ENCODE results near the gene IQCF6. TPM values are rescaled to one million over a fixed set of nuclear protein-coding genes. Genes with fewer than 3 reads are reported as not detected.
"Not testable (repeated sequence)": the region's sequence is repeated elsewhere in the genome, so short reads cannot be mapped to it uniquely, and the experiment has no call there.

The IQCF6 gene
- total RNA-seq, 1 donor from 2014 or later: not detected

DNA sequence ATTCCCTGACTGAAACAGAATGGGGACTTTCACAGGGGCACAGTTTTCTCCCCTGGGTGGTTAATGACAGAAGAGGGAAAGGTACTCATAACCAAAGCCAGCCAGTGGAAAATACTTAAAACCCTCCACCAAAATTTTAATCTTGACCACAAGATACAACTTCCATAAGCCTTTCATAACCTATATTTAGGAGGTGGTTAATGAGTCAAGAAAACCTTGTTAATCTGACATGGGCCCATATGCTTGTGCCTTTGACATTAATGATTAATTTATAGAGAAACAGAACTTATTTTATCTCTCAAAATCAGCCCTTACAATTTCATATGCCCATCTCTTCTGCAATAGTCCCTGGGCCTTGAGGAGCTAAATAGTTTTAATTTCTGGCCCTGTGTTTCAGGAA is 31.2 kb downstream of the IQCF6 start:
- Histone ChIP-seq H3K9me3 (ENCODE audit: insufficient read depth, low read depth, low read length) (no peaks in the 10 kb centered on the region), H3K4me3 (ENCODE audit: insufficient read depth, low read depth, low read length) (no peak overlapping the region), H3K79me2 (ENCODE audit: insufficient read depth, low read length) (no peaks in the 10 kb centered on the region), H3K9ac (ENCODE audit: low read length) (no peak overlapping the region), H3K4me2 (ENCODE audit: low read length) (no peak overlapping the region), H3K4me1 (ENCODE audit: insufficient read depth, low read length) (no peaks in the 10 kb centered on the region), H4K20me1 (ENCODE audit: insufficient read depth, low read length) (no peaks in the 10 kb centered on the region), H3K27ac (ENCODE audit: low read depth, low read length) (no peak overlapping the region), H2AFZ (ENCODE audit: low read depth, low read length) (no peak overlapping the region), H3K27me3 (ENCODE audit: insufficient read depth, low read length) (no peaks in the 10 kb centered on the region), H3K36me3 (ENCODE audit: insufficient read depth, low read length) (no peaks in the 10 kb centered on the region)
- FAIRE-seq: no peak
- no peak for DNase-seq (ENCODE audit: low read depth)
- Mint-ChIP-seq H3K27me3 (ENCODE audit: low read depth, unreplicated experiment) (peaks cover 2% of the 10 kb centered on the region), H3K4me1 (ENCODE audit: low read depth, unreplicated experiment) (no peaks in the 10 kb centered on the region), H3K9me3 (ENCODE audit: unreplicated experiment) (peaks cover 6% of the 10 kb centered on the region), H3K27ac (ENCODE audit: unreplicated experiment) (no peak overlapping the region), H3K4me3 (ENCODE audit: unreplicated experiment) (no peak overlapping the region), H3K36me3 (ENCODE audit: low read depth, unreplicated experiment) (no peaks in the 10 kb centered on the region)
- TF ChIP-seq, protein P1, sequence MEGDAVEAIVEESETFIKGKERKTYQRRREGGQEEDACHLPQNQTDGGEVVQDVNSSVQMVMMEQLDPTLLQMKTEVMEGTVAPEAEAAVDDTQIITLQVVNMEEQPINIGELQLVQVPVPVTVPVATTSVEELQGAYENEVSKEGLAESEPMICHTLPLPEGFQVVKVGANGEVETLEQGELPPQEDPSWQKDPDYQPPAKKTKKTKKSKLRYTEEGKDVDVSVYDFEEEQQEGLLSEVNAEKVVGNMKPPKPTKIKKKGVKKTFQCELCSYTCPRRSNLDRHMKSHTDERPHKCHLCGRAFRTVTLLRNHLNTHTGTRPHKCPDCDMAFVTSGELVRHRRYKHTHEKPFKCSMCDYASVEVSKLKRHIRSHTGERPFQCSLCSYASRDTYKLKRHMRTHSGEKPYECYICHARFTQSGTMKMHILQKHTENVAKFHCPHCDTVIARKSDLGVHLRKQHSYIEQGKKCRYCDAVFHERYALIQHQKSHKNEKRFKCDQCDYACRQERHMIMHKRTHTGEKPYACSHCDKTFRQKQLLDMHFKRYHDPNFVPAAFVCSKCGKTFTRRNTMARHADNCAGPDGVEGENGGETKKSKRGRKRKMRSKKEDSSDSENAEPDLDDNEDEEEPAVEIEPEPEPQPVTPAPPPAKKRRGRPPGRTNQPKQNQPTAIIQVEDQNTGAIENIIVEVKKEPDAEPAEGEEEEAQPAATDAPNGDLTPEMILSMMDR (IDR thresholded peaks at IDR 0.05; ENCODE audit: insufficient read depth, low read depth, low read length): no peak
- no peak for TF ChIP-seq EZH2 (IDR thresholded peaks at IDR 0.05; ENCODE audit: insufficient read depth, low read length)

GRCh38 chr3:51742978-51743377 is 36.1 kb downstream of the IQCF6 start:
- H3K9me3 ChIP-seq (ENCODE audit: insufficient read depth, low read depth, low read length); H3K36me3 ChIP-seq (ENCODE audit: insufficient read depth, low read length); H3K27ac Mint-ChIP-seq (ENCODE audit: unreplicated experiment); H3K4me3 ChIP-seq (ENCODE audit: insufficient read depth, low read depth, low read length); H3K4me2 ChIP-seq (ENCODE audit: low read length); DNase-seq (ENCODE audit: low read depth); H3K4me1 Mint-ChIP-seq (ENCODE audit: low read depth, unreplicated experiment); H3K27me3 ChIP-seq (ENCODE audit: insufficient read depth, low read length); H3K27ac ChIP-seq (ENCODE audit: low read depth, low read length); H3K9ac ChIP-seq (ENCODE audit: low read length); FAIRE-seq; H3K36me3 Mint-ChIP-seq (ENCODE audit: low read depth, unreplicated experiment); H2AFZ ChIP-seq (ENCODE audit: low read depth, low read length); H3K27me3 Mint-ChIP-seq (ENCODE audit: low read depth, unreplicated experiment); H3K79me2 ChIP-seq (ENCODE audit: insufficient read depth, low read length); H4K20me1 ChIP-seq (ENCODE audit: insufficient read depth, low read length); H3K4me1 ChIP-seq (ENCODE audit: insufficient read depth, low read length); H3K4me3 Mint-ChIP-seq (ENCODE audit: unreplicated experiment): not testable (repeated sequence)
- H3K9me3 Mint-ChIP-seq (ENCODE audit: unreplicated experiment): peaks cover 17% of the 10 kb centered on the region

GRCh38 chr3:51742320-51742719 is 36.7 kb downstream of the IQCF6 start:
- not testable (repeated sequence) for H3K4me1 ChIP-seq (ENCODE audit: insufficient read depth, low read length); H3K9ac ChIP-seq (ENCODE audit: low read length); H3K4me1 Mint-ChIP-seq (ENCODE audit: low read depth, unreplicated experiment); H2AFZ ChIP-seq (ENCODE audit: low read depth, low read length); H3K4me2 ChIP-seq (ENCODE audit: low read length); FAIRE-seq; DNase-seq (ENCODE audit: low read depth); H3K27ac Mint-ChIP-seq (ENCODE audit: unreplicated experiment); H3K27me3 ChIP-seq (ENCODE audit: insufficient read depth, low read length); H3K9me3 ChIP-seq (ENCODE audit: insufficient read depth, low read depth, low read length); H3K79me2 ChIP-seq (ENCODE audit: insufficient read depth, low read length); H3K36me3 ChIP-seq (ENCODE audit: insufficient read depth, low read length); H3K27me3 Mint-ChIP-seq (ENCODE audit: low read depth, unreplicated experiment); H3K36me3 Mint-ChIP-seq (ENCODE audit: low read depth, unreplicated experiment); H4K20me1 ChIP-seq (ENCODE audit: insufficient read depth, low read length); H3K27ac ChIP-seq (ENCODE audit: low read depth, low read length); H3K4me3 ChIP-seq (ENCODE audit: insufficient read depth, low read depth, low read length); H3K4me3 Mint-ChIP-seq (ENCODE audit: unreplicated experiment)
- peaks cover 15% of the 10 kb centered on the region for H3K9me3 Mint-ChIP-seq (ENCODE audit: unreplicated experiment)

DNA sequence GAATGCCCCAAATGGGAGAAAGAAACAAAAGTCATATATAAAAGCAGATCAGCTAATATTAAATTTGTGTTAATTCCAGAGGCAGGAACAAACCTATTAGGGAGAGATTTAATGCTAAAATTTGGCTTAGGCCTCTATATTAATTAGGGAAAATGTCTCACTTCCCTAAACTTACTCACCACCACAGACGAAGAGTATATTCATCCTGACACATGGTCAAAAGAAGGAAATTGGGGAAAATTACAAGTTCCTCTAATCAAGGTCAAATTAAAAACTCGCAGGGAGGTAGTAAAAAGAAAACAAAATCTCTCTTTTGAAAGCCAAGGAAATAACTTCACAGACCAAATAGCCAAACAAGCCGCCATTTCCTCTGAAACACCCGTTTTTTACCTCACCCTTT is 39.9 kb downstream of the IQCF6 start:
- Mint-ChIP-seq H3K9me3 (ENCODE audit: unreplicated experiment) (peaks cover 11% of the 10 kb centered on the region), H3K27me3 (ENCODE audit: low read depth, unreplicated experiment) (peaks cover 8% of the 10 kb centered on the region), H3K27ac (ENCODE audit: unreplicated experiment) (no peak overlapping the region), H3K36me3 (ENCODE audit: low read depth, unreplicated experiment) (no peaks in the 10 kb centered on the region), H3K4me1 (ENCODE audit: low read depth, unreplicated experiment) (no peaks in the 10 kb centered on the region), H3K4me3 (ENCODE audit: unreplicated experiment) (no peak overlapping the region)
- H3K9ac ChIP-seq (ENCODE audit: low read length): no peak overlapping the region
- no peaks in the 10 kb centered on the region for H3K36me3 ChIP-seq (ENCODE audit: insufficient read depth, low read length)
- TF ChIP-seq, protein P1 (IDR thresholded peaks at IDR 0.05; ENCODE audit: insufficient read depth, low read depth, low read length): no peak
- no peak for TF ChIP-seq EZH2 (IDR thresholded peaks at IDR 0.05; ENCODE audit: insufficient read depth, low read length)
- H3K27ac ChIP-seq (ENCODE audit: low read depth, low read length): no peak overlapping the region
- H3K4me1 ChIP-seq (ENCODE audit: insufficient read depth, low read length): no peaks in the 10 kb centered on the region
- no peaks in the 10 kb centered on the region for H3K79me2 ChIP-seq (ENCODE audit: insufficient read depth, low read length)
- H3K4me3 ChIP-seq (ENCODE audit: insufficient read depth, low read depth, low read length): no peak overlapping the region
- no peak for DNase-seq (ENCODE audit: low read depth)
- no peaks in the 10 kb centered on the region for H4K20me1 ChIP-seq (ENCODE audit: insufficient read depth, low read length)
- H3K4me2 ChIP-seq (ENCODE audit: low read length): no peak overlapping the region
- peaks cover 5% of the 10 kb centered on the region for H3K27me3 ChIP-seq (ENCODE audit: insufficient read depth, low read length)
- no peak overlapping the region for H2AFZ ChIP-seq (ENCODE audit: low read depth, low read length)
- FAIRE-seq: no peak
- H3K9me3 ChIP-seq (ENCODE audit: insufficient read depth, low read depth, low read length): no peaks in the 10 kb centered on the region
